Panc1 (cell line): ENCODE measurements around the gene XCR1. TPM values are rescaled to one million over a fixed set of nuclear protein-coding genes. Genes with fewer than 3 reads are reported as not detected.

Source experiments
- ATAC-seq: fragments of 200-7000 bp; cut with Tn5 transposase; 2 replicates; pipeline ENCODE4 v1.9.1; 2020; ENCODE audit warnings: mild to moderate bottlenecking, moderate library complexity
- BruUV-seq: library from RNA; stranded (reverse); fragments of 400-500 nt; replicated peaks from 2 replicates; lab custom pipeline; 2021; lab: Mats Ljungman, UMichigan
- CTCF ChIA-PET: fragments of 300-600 bp; sonication (Branson Sonifier 250); formaldehyde crosslinking; loops from one replicate; lab custom pipeline; 2022; ENCODE audit warnings: antibody characterized with exemption; lab: Charles Lee
- POLR2A ChIA-PET: fragments of 300-600 bp; sonication (Branson Sonifier 250); formaldehyde crosslinking; loops from one replicate; lab custom pipeline; 2022; ENCODE audit warnings: antibody characterized with exemption; lab: Charles Lee
- DNase-seq: peaks from one replicate; pipeline ENCODE4 v3.0.0-alpha.2; 2010; ENCODE audit warnings: low read depth, low spot score
- H3K27ac ChIP-seq: 2 replicates; pipeline ENCODE4 v1.5.1; 2011; ENCODE audit warnings: mild to moderate bottlenecking, low read length, inconsistent platforms
- H3K27me3 ChIP-seq: fragments of 200-500 bp; sonication (Bioruptor generic); 2 replicates; pipeline ENCODE4 v1.6.0; 2014; ENCODE audit warnings: low read length, inconsistent platforms; ENCODE audit not compliant: control insufficient read depth, insufficient read depth
- H3K36me3 ChIP-seq: fragments of 200-500 bp; sonication (Bioruptor generic); 2 replicates; pipeline ENCODE4 v1.5.1; 2014; ENCODE audit warnings: inconsistent platforms, mild to moderate bottlenecking, low read length, moderate library complexity; ENCODE audit not compliant: control insufficient read depth, insufficient read depth
- H3K4me1 ChIP-seq: 2 replicates; pipeline ENCODE4 v1.5.1; 2011; ENCODE audit warnings: inconsistent platforms, mild to moderate bottlenecking, low read length, moderate library complexity; ENCODE audit not compliant: control insufficient read depth, insufficient read depth
- H3K4me3 ChIP-seq, 2 experiments: 2 replicates each; pipeline ENCODE4 v1.5.1; 2011 to 2012; ENCODE audit warnings: low read depth in 2 of 2, low read length in 2 of 2, mild to moderate bottlenecking in 2 of 2, inconsistent platforms in 1 of 2, moderate library complexity in 1 of 2
- H3K9me3 ChIP-seq: fragments of 200-500 bp; sonication (Bioruptor generic); 2 replicates; pipeline ENCODE4 v1.5.1; 2014; ENCODE audit warnings: low read depth, mild to moderate bottlenecking, inconsistent platforms, low read length, moderate library complexity; ENCODE audit not compliant: control insufficient read depth, insufficient read depth
- CTCF ChIP-seq: fragments of 450-650 bp; IDR thresholded peaks from 2 replicates; pipeline ENCODE4 v1.5.1; 2017; ENCODE audit warnings: mild to moderate bottlenecking
- POLR2AphosphoS5 ChIP-seq: IDR thresholded peaks from 2 replicates; pipeline ENCODE4 v1.6.1; 2012; ENCODE audit warnings: mild to moderate bottlenecking, low read depth, low read length, moderate library complexity
- REST ChIP-seq, 2 experiments: IDR thresholded peaks; 2 replicates each; pipeline ENCODE4 v1.6.1; 2011 to 2012; ENCODE audit warnings: low read depth in 2 of 2, control low read depth in 1 of 2, low read length in 1 of 2, mild to moderate bottlenecking in 1 of 2, moderate library complexity in 1 of 2; ENCODE audit not compliant: insufficient read depth in 1 of 2
- SIN3A ChIP-seq: IDR thresholded peaks from 2 replicates; pipeline ENCODE4 v1.6.1; 2012; ENCODE audit warnings: low read depth, mild to moderate bottlenecking, low read length, moderate library complexity, borderline replicate concordance; ENCODE audit not compliant: insufficient read depth
- TCF7L2 ChIP-seq: IDR thresholded peaks from 2 replicates; pipeline ENCODE4 v1.6.1; 2011; ENCODE audit warnings: mild to moderate bottlenecking, low read depth, low read length, inconsistent platforms
- in situ Hi-C: cut with HindIII; loops from 2 replicates; pipeline ENCODE4 v1.10.0; 2016; ENCODE audit warnings: low sequenced_read_pairs, low pct_unique_long_range_greater_than_20kb
- intact Hi-C: fragments of 100-400 bp; cut with micrococcal nuclease; formaldehyde crosslinking; loops from one replicate; pipeline ENCODE4 v1.10.0; 2022; ENCODE audit not compliant: unreplicated experiment
- total RNA-seq: library from RNA; stranded (reverse); gene quantifications from one replicate; pipeline ENCODE4 v1.2.1, GENCODE V29; 2021; ENCODE audit not compliant: unreplicated experiment

The XCR1 gene
- total RNA-seq, 1 experiment from 2014 or later: not detected

- no peaks in the 10 kb centered on the region for H3K9me3 ChIP-seq
- ChIA-PET CTCF (no interaction called here), POLR2A (no interaction called here)
- no peak overlapping the region for H3K27ac ChIP-seq
- H3K36me3 ChIP-seq: no peaks in the 10 kb centered on the region
- peaks cover 1% of the 10 kb centered on the region; the same call in 1 of the 2 replicates for H3K4me1 ChIP-seq
- DNase-seq (no peak), ATAC-seq (no peak)
- H3K27me3 ChIP-seq: no peaks in the 10 kb centered on the region
- in situ Hi-C loops (no loop called here), intact Hi-C loops (no loop called here)
- no peak for TF ChIP-seq REST (IDR thresholded peaks at IDR 0.05; ENCODE audit: insufficient read depth in 1 of 2, low read depth in 2 of 2, low read length in 1 of 2)
- TF ChIP-seq POLR2AphosphoS5: no peak
- TF ChIP-seq SIN3A: no peak
- no peak for TF ChIP-seq CTCF
- TF ChIP-seq TCF7L2: no peak
- H3K4me3 ChIP-seq: no peak overlapping the region
- BruUV-seq: no TSS peak
Observed at GRCh38 chr3:45981346-45982074, 45.8 kb downstream of the XCR1 start.

GRCh38 chr3:45980819-45981218, 46.5 kb downstream of the XCR1 start:
- no peak overlapping the region for H3K4me3 ChIP-seq
- no peak for ATAC-seq
- CTCF ChIA-PET: no interaction called here
- H3K27me3 ChIP-seq: no peaks in the 10 kb centered on the region
- no peaks in the 10 kb centered on the region for H3K9me3 ChIP-seq
- H3K27ac ChIP-seq: no peak overlapping the region
- intact Hi-C loops: no loop called here
- H3K4me1 ChIP-seq: no peaks in the 10 kb centered on the region
- POLR2A ChIA-PET: no interaction called here
- in situ Hi-C loops: no loop called here
- BruUV-seq: no TSS peak
- no peaks in the 10 kb centered on the region for H3K36me3 ChIP-seq
- TF ChIP-seq TCF7L2 (no peak), REST (IDR thresholded peaks at IDR 0.05; ENCODE audit: insufficient read depth in 1 of 2, low read depth in 2 of 2, low read length in 1 of 2) (no peak), SIN3A (no peak), POLR2AphosphoS5 (no peak), CTCF (no peak)
- DNase-seq: no peak
